HEK293 (cell line): ENCODE data around the gene WDR11.

Experiments used
- CTCF ChIA-PET: fragments of 350-600 bp; formaldehyde crosslinking; extraction: SDS; loops from one replicate; lab custom pipeline; 2021; ENCODE audit warnings: antibody characterized with exemption; lab: Yijun Ruan, JAX
- POLR2A ChIA-PET: fragments of 300-600 bp; formaldehyde crosslinking; extraction: SDS; loops from one replicate; lab custom pipeline; 2020; ENCODE audit warnings: antibody characterized with exemption, inconsistent platforms; lab: Yijun Ruan, JAX
- H3K27ac ChIP-seq: fragments of 200-500 bp; sonication (Bioruptor generic); 2 replicates; pipeline ENCODE4 v1.5.1; 2014; ENCODE audit warnings: low read depth, low read length, control low read depth, inconsistent platforms; ENCODE audit errors: extremely low read depth
- H3K36me3 ChIP-seq, 2 experiments: fragments of 200-500 bp in 1 of 2; sonication (Bioruptor generic) in 1 of 2; 1 replicate in 1 of 2; 2 replicates in 1 of 2; pipeline ENCODE4 v1.5.1; 2014 to 2017; ENCODE audit warnings: inconsistent platforms in 2 of 2, low read length in 2 of 2; ENCODE audit not compliant: control insufficient read depth in 2 of 2, insufficient read depth in 1 of 2
- H3K4me1 ChIP-seq: fragments of 200-500 bp; sonication (Bioruptor generic); 2 replicates; pipeline ENCODE4 v1.5.1; 2014; ENCODE audit warnings: mild to moderate bottlenecking, low read length, inconsistent platforms; ENCODE audit not compliant: control insufficient read depth, insufficient read depth
- H3K4me3 ChIP-seq: 2 replicates; pipeline ENCODE4 v1.5.1; 2011; ENCODE audit warnings: low read depth, mild to moderate bottlenecking, control low read depth, low read length, moderate library complexity
- H3K9me3 ChIP-seq: fragments of 200-500 bp; sonication (Bioruptor generic); 2 replicates; pipeline ENCODE4 v1.5.1; 2014; ENCODE audit warnings: low read depth, low read length, inconsistent platforms; ENCODE audit not compliant: control insufficient read depth, insufficient read depth
- FEZF1 ChIP-seq: fragments of 450-650 bp; formaldehyde crosslinking; IDR thresholded peaks from 2 replicates; pipeline ENCODE4 v1.5.1; 2016; ENCODE audit warnings: missing biosample characterization, missing genetic modification characterization
- KLF9 ChIP-seq: fragments of 450-650 bp; formaldehyde crosslinking; IDR thresholded peaks from 2 replicates; pipeline ENCODE4 v1.5.1; 2016; ENCODE audit warnings: missing biosample characterization, missing genetic modification characterization, low read depth
- PRDM1 ChIP-seq: fragments of 450-650 bp; formaldehyde crosslinking; IDR thresholded peaks from 2 replicates; pipeline ENCODE4; 2016; ENCODE audit warnings: missing biosample characterization, missing genetic modification characterization
- SP3 ChIP-seq: fragments of 450-650 bp; formaldehyde crosslinking; IDR thresholded peaks from 2 replicates; pipeline ENCODE4 v1.5.1; 2016; ENCODE audit warnings: missing biosample characterization, missing genetic modification characterization
- ZBTB21 ChIP-seq: fragments of 450-650 bp; formaldehyde crosslinking; IDR thresholded peaks from 2 replicates; pipeline ENCODE4 v1.5.1; 2017; ENCODE audit warnings: missing biosample characterization, missing genetic modification characterization
- ZBTB48 ChIP-seq: fragments of 450-650 bp; formaldehyde crosslinking; IDR thresholded peaks from 2 replicates; pipeline ENCODE4 v1.5.1; 2016; ENCODE audit warnings: missing biosample characterization, missing genetic modification characterization
- ZBTB6 ChIP-seq: fragments of 450-650 bp; formaldehyde crosslinking; IDR thresholded peaks from 2 replicates; pipeline ENCODE4 v1.5.1; 2017; ENCODE audit warnings: missing biosample characterization, missing genetic modification characterization
- ZNF138 ChIP-seq: fragments of 450-650 bp; formaldehyde crosslinking; IDR thresholded peaks from 2 replicates; pipeline ENCODE4 v1.5.1; 2016; ENCODE audit warnings: missing biosample characterization, missing genetic modification characterization, borderline replicate concordance
- ZNF239 ChIP-seq: fragments of 450-650 bp; formaldehyde crosslinking; IDR thresholded peaks from 2 replicates; pipeline ENCODE4 v1.5.1; 2016; ENCODE audit warnings: missing biosample characterization, missing genetic modification characterization
- ZNF354C ChIP-seq: fragments of 450-650 bp; formaldehyde crosslinking; IDR thresholded peaks from 2 replicates; pipeline ENCODE4 v1.5.1; 2016; ENCODE audit warnings: missing biosample characterization, missing genetic modification characterization, low read depth, borderline replicate concordance
- ZNF37A ChIP-seq: fragments of 450-650 bp; IDR thresholded peaks from 2 replicates; pipeline ENCODE4 v1.5.1; 2018; ENCODE audit warnings: missing biosample characterization, missing genetic modification characterization
- ZNF48 ChIP-seq: fragments of 450-650 bp; formaldehyde crosslinking; IDR thresholded peaks from 2 replicates; pipeline ENCODE4 v1.5.1; 2016; ENCODE audit warnings: missing biosample characterization, missing genetic modification characterization
- ZNF501 ChIP-seq: fragments of 450-650 bp; formaldehyde crosslinking; IDR thresholded peaks from 2 replicates; pipeline ENCODE4 v1.5.1; 2016; ENCODE audit warnings: missing biosample characterization, missing genetic modification characterization
- ZNF529 ChIP-seq: fragments of 450-650 bp; formaldehyde crosslinking; IDR thresholded peaks from 2 replicates; pipeline ENCODE4 v1.5.1; 2017; ENCODE audit warnings: missing genetic modification characterization, missing biosample characterization; ENCODE audit not compliant: insufficient replicate concordance
- ZNF580 ChIP-seq: fragments of 450-650 bp; formaldehyde crosslinking; IDR thresholded peaks from 2 replicates; pipeline ENCODE4 v1.5.1; 2016; ENCODE audit warnings: missing biosample characterization, missing genetic modification characterization
- ZNF623 ChIP-seq: fragments of 450-650 bp; formaldehyde crosslinking; IDR thresholded peaks from 2 replicates; pipeline ENCODE4 v1.5.1; 2016; ENCODE audit warnings: missing biosample characterization, missing genetic modification characterization
- ZNF624 ChIP-seq: fragments of 450-650 bp; formaldehyde crosslinking; IDR thresholded peaks from 2 replicates; pipeline ENCODE4 v1.5.1; 2017; ENCODE audit warnings: missing biosample characterization, missing genetic modification characterization
- ZNF626 ChIP-seq: fragments of 450-650 bp; sonication (Bioruptor Pico); formaldehyde crosslinking; IDR thresholded peaks from 2 replicates; pipeline ENCODE4 v1.5.1; 2018; ENCODE audit warnings: missing biosample characterization, missing genetic modification characterization, inconsistent platforms
- ZNF629 ChIP-seq: fragments of 450-650 bp; formaldehyde crosslinking; IDR thresholded peaks from 2 replicates; pipeline ENCODE4 v1.5.1; 2017; ENCODE audit warnings: missing biosample characterization, missing genetic modification characterization
- ZNF792 ChIP-seq: fragments of 450-650 bp; formaldehyde crosslinking; IDR thresholded peaks from 2 replicates; pipeline ENCODE4 v1.5.1; 2016; ENCODE audit warnings: missing biosample characterization, missing genetic modification characterization
- TF ChIP-seq, protein P1 (sequence below): fragments of 450-650 bp; formaldehyde crosslinking; IDR thresholded peaks from 2 replicates; pipeline ENCODE4 v1.5.1; 2016; ENCODE audit warnings: missing biosample characterization, missing genetic modification characterization

WDR11 gene

GRCh38 chr10:120850911-120851865, at the start of gene WDR11 (continued):
- TF ChIP-seq ZNF37A (tag by site-specific recombination) (0 out of 2 replicates have a peak, but pooled peaks have one; percentile 65), ZNF354C (tag by site-specific recombination) (no peak), ZNF501 (tag by site-specific recombination) (peak; percentile 99), ZBTB21 (tag by site-specific recombination) (peak; percentile 70), ZBTB48 (tag by site-specific recombination) (no peak), PRDM1 (tag by site-specific recombination) (peak; percentile 98)
- TF ChIP-seq, protein P1, sequence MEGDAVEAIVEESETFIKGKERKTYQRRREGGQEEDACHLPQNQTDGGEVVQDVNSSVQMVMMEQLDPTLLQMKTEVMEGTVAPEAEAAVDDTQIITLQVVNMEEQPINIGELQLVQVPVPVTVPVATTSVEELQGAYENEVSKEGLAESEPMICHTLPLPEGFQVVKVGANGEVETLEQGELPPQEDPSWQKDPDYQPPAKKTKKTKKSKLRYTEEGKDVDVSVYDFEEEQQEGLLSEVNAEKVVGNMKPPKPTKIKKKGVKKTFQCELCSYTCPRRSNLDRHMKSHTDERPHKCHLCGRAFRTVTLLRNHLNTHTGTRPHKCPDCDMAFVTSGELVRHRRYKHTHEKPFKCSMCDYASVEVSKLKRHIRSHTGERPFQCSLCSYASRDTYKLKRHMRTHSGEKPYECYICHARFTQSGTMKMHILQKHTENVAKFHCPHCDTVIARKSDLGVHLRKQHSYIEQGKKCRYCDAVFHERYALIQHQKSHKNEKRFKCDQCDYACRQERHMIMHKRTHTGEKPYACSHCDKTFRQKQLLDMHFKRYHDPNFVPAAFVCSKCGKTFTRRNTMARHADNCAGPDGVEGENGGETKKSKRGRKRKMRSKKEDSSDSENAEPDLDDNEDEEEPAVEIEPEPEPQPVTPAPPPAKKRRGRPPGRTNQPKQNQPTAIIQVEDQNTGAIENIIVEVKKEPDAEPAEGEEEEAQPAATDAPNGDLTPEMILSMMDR, result no peak

DNA sequence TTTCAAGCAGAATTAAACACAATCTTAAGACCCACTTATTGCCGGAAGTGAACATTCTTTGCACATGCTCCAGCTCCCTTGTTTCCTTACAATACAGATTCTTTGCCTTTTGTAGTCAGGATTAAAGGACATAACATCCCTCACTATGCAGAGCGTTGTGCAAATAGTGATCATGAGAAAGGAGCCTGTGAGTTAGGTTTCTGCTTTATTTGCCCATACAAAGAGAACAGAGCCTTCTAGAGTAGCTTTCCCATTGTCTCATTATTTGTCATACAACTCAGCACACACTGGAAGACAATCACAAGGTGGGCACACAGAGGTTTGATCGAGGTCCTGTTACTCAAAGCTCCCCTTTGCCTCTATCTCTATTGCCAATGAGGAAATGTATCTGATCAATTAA, 48.2 kb upstream of the WDR11 start:
- H3K4me3 ChIP-seq, result no peak overlapping the region
- CTCF ChIA-PET, result interaction anchor here (0.6 to 1.2 kb wide), 2 partner anchors 17 to 209 kb away, joined by 3 read pairs; no protein-coding TSS in a partner anchor
- POLR2A ChIA-PET, result no interaction called here
- no peak overlapping the region for H3K27ac ChIP-seq
- no peaks in the 10 kb centered on the region for H3K4me1 ChIP-seq
- H3K9me3 ChIP-seq, result no peaks in the 10 kb centered on the region
- no peaks in the 10 kb centered on the region for H3K36me3 ChIP-seq
- TF ChIP-seq ZNF626 (tag by site-specific recombination), result no peak
- no peak for TF ChIP-seq ZNF48 (tag by site-specific recombination)
- no peak for TF ChIP-seq ZNF629 (tag by site-specific recombination)
- TF ChIP-seq FEZF1, result no peak

DNA sequence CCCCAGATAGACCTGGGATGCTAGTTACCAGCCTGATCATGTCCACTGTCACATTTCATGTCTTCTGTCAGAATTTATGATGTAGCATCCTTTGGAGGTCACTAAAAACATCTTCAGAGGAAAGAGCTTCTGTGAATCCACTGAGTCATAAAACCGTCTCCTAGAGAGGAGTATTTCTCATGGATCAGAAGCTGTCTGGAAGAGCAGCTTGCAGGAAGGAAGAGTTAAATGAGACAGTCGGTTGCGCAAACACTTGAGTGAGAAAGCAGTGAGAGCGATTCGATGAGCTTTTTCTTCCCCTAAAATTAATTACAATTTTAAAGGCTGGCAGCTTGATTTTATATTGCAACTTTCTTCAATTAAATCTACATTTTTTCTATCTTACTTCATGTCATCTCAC, 47.2 kb upstream of the WDR11 start:
- TF ChIP-seq ZBTB6 (tag by site-specific recombination) (no peak), ZNF792 (tag by site-specific recombination) (no peak), SP3 (tag by site-specific recombination) (no peak), ZNF529 (tag by site-specific recombination) (no peak), ZNF623 (tag by site-specific recombination) (no peak), ZNF580 (tag by site-specific recombination) (no peak), KLF9 (tag by site-specific recombination) (no peak), ZNF138 (tag by site-specific recombination) (no peak), ZNF624 (no peak), ZNF239 (tag by site-specific recombination) (no peak)
- TF ChIP-seq, protein P1, result no peak
- ChIA-PET CTCF (interaction anchor here (0.6 to 1.2 kb wide), 4 partner anchors 11 to 52 kb away, joined by 3 to 5 read pairs (median 4); no protein-coding TSS in a partner anchor), POLR2A (no interaction called here)
- Histone ChIP-seq H3K4me1 (no peaks in the 10 kb centered on the region), H3K27ac (no peak overlapping the region), H3K36me3 (no peaks in the 10 kb centered on the region), H3K4me3 (no peak overlapping the region), H3K9me3 (no peaks in the 10 kb centered on the region)
